Measurements from ENCODE around the gene DUSP16. TPM values are rescaled to one million over a fixed set of nuclear protein-coding genes. Genes with fewer than 3 reads are reported as not detected.
A peak's percentile ranks its signal among the peaks of the same experiment; 100 is the strongest.

DUSP16 gene
- total RNA-seq, 2 donors from 2014 or later: 37.4 to 64.8 TPM

DNA sequence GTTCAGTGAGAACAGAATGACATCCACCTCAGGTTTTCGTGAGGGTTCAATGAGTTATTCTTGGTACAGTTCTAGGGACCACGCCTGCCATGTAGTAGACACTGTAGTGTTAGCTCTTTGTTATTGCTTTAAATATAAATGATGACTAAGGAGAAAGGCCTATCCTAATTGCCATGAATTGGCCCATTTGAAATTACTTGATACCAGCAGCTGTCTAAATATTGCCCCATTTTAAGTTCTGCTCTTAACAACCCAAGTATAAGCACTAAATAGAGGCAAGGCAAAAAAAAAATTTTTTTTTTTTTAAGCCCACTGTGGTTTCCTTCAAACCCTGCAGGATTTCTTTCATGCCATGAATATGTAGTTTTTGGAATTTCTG is 121.2 kb downstream of the DUSP16 start:
- no peak for DNase-seq (ENCODE audit: low spot score in 2 of 2)
- no peak for ATAC-seq
- peak overlapping the region; percentile 82 to 95 for H3K27ac Mint-ChIP-seq
- H3K9me3 Mint-ChIP-seq: peaks cover 7 to 10% of the 10 kb centered on the region in 2 donors
- H3K36me3 Mint-ChIP-seq: peaks cover 11 to 41% of the 10 kb centered on the region in 2 donors

GRCh38 chr12:12440784-12441428 is 121.8 kb downstream of the DUSP16 start:
- H3K36me3 Mint-ChIP-seq: peaks cover 16 to 47% of the 10 kb centered on the region in 2 donors
- H3K9me3 Mint-ChIP-seq: peaks cover 7 to 10% of the 10 kb centered on the region in 2 donors
- ATAC-seq (no peak), DNase-seq (ENCODE audit: low spot score in 2 of 2) (no peak)
- peak overlapping the region; percentile 82 to 95 for H3K27ac Mint-ChIP-seq

DNA sequence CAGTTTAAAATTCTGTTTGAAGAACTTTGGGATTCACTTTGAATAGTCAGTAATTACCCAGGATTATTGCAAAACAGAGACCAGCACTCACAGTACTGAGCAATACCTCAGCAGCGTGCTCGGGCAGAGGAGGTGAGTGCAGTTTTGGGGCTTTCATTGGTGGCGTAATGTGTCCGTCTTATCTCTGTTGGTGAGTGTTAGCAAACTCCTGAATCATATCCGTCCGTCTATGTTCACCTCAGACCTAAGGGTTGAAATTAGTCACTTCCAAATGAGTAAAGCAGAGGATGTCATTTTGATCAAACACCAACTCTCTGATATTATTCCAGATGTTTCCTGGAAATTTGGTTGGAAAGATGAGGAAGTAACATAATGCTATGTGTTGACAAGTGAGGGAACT is 123.0 kb downstream of the DUSP16 start:
- Mint-ChIP-seq H3K9me3 (peaks cover 7 to 10% of the 10 kb centered on the region in 2 donors), H3K36me3 (peaks cover 16 to 49% of the 10 kb centered on the region in 2 donors), H3K27ac (peak overlapping the region; percentile 82 to 92)
- DNase-seq (ENCODE audit: low spot score in 2 of 2): peak; percentile 68 to 71
- peak; percentile 84 to 89 for ATAC-seq

GRCh38 chr12:12436831-12437345 is 125.8 kb downstream of the DUSP16 start:
- H3K36me3 Mint-ChIP-seq: peaks cover 16 to 56% of the 10 kb centered on the region in 2 donors
- ATAC-seq: no peak
- H3K27ac Mint-ChIP-seq: no peak overlapping the region
- no peak for DNase-seq (ENCODE audit: low spot score in 2 of 2)
- peaks cover 7 to 10% of the 10 kb centered on the region in 2 donors for H3K9me3 Mint-ChIP-seq

GRCh38 chr12:12433203-12433731 is 129.4 kb downstream of the DUSP16 start:
- H3K36me3 Mint-ChIP-seq: peaks cover 16 to 36% of the 10 kb centered on the region in 2 donors
- peaks cover 6 to 7% of the 10 kb centered on the region in 2 donors for H3K9me3 Mint-ChIP-seq
- DNase-seq (ENCODE audit: low spot score in 2 of 2) (no peak), ATAC-seq (no peak)
- H3K27ac Mint-ChIP-seq: no peak overlapping the region

DNA sequence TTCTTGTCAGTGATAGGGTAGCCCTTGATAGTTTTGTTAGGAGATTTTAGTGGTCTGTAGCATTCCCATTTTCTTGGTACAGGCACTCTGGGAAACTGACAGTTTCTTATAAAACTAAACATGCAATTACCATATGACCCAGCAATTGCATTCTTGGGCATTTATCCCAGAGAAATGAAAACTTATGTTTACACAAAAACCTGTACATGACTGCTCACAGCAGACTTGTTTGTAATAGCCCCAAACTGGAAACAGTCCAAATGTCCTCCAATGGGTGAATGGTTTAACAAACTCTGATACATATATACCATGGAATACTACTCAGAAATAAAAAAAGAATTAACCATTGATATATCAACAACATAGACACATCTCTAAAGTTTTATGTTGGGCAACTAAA is 130.3 kb downstream of the DUSP16 start:
- no peak for DNase-seq (ENCODE audit: low spot score in 2 of 2)
- peak overlapping the region in 1 of 2 donors; percentile 67 for H3K27ac Mint-ChIP-seq
- H3K9me3 Mint-ChIP-seq: peaks cover 5 to 6% of the 10 kb centered on the region in 2 donors
- no peak for ATAC-seq
- peaks cover 11 to 27% of the 10 kb centered on the region in 2 donors for H3K36me3 Mint-ChIP-seq

DNA sequence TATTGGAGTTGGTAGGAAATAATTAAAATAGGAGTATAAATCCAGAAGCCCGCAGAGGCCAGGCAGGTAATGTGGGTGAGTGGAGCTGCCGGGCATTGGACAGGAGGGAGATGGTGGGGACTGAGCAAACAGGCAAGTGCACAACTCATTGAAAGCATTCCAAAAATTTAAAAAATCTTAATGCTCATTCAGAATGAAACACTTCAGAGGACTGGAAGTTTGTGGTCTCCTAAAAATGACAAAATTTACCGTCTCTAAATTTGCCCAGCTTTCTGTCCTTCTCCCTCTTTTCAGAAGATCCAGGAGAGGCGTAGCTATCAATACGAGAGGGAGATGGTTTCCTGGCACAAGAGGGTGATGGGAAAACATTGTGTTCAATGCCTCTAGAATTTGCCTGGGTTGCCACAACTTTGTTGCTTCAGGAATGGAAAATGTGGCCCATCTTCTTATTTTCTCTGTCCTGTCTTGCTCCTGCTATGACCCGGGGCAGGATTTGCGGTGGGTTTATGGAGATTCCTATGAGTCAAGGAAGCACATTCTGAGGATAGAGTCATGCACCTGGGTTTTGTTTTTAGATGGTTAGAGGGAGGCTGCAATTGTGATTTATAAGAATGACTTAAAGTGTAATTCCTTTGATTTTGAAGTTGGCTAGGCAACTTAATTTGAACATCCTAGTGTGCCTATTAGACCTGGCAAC is 133.6 kb downstream of the DUSP16 start:
- H3K9me3 Mint-ChIP-seq: peaks cover 2 to 3% of the 10 kb centered on the region in 2 donors
- DNase-seq (ENCODE audit: low spot score in 2 of 2): no peak
- ATAC-seq: peak; percentile 70 to 72

DNA sequence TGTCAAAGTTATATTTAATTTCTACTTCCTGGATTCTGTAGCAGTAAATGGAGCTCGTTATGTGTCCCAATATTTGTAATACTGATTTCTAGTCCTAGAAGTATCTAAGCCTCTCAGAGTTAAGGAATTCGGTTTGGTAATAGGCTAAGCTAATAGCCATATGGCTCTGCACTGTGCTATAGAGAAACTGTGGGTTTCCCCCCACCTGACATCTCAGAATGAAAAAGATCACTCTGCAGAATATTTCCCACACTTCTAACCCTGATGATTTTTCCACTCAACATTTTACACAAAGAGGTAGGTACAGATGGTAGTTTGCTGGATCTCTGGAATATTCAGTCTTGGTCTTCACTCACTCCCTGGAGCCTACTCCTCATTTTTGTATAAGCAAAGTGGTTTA is 134.6 kb downstream of the DUSP16 start:
- Mint-ChIP-seq H3K27ac (no peak overlapping the region), H3K36me3 (peaks cover 18 to 37% of the 10 kb centered on the region in 2 donors), H3K9me3 (peaks cover 9 to 13% of the 10 kb centered on the region in 2 donors)
- ATAC-seq (peak in 1 of 2 donors; percentile 37), DNase-seq (ENCODE audit: low spot score in 2 of 2) (no peak)

More for the DNA sequence above, 133.6 kb downstream of the DUSP16 start:
- Mint-ChIP-seq H3K36me3 (peaks cover 9 to 27% of the 10 kb centered on the region in 2 donors), H3K27ac (peak overlapping the region; percentile 20 to 88)

- Mint-ChIP-seq H3K27ac (no peak overlapping the region), H3K36me3 (peaks cover 18 to 38% of the 10 kb centered on the region in 2 donors)
Measured at GRCh38 chr12:12427568-12427967, 135.1 kb downstream of the DUSP16 start.

GRCh38 chr12:12425616-12426015 is 137.0 kb downstream of the DUSP16 start:
- peaks cover 14 to 27% of the 10 kb centered on the region in 2 donors for H3K9me3 Mint-ChIP-seq
- ATAC-seq (peak in 1 of 2 donors; percentile 25), DNase-seq (ENCODE audit: low spot score in 2 of 2) (no peak)
- peaks cover 33 to 47% of the 10 kb centered on the region in 2 donors for H3K36me3 Mint-ChIP-seq
- H3K27ac Mint-ChIP-seq: no peak overlapping the region

More at GRCh38 chr12:12427568-12427967, 135.1 kb downstream of the DUSP16 start:
- DNase-seq (ENCODE audit: low spot score in 2 of 2) (no peak), ATAC-seq (no peak)
- peaks cover 9 to 13% of the 10 kb centered on the region in 2 donors for H3K9me3 Mint-ChIP-seq

DNA sequence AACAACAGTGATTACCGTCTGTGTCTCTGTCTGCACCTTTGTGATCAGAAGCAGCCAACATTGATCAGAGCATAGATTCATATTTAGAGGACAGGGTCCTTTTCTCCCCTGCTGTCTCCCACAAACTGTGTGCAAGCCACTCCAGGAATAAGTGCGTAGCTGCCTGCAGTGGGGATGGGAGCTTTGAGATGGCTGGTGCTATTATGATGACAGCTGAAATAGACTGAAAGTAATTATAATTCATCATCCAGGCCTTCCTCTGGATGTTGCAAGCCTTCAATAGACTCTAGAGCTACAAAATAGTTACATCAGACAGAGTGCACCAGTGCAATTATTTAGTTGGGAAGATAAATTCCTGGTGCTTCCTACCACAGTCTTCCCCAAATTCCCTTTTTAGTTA is 137.7 kb downstream of the DUSP16 start:
- peak in 1 of 2 donors; percentile 32 for ATAC-seq
- Mint-ChIP-seq H3K36me3 (peaks cover 36 to 51% of the 10 kb centered on the region in 2 donors), H3K9me3 (peaks cover 14 to 29% of the 10 kb centered on the region in 2 donors), H3K27ac (peak overlapping the region in 1 of 2 donors; percentile 2)
- no peak for DNase-seq (ENCODE audit: low spot score in 2 of 2)

Other genes with a start within 250 kb of the DUSP16 start
- 1 to 10 TPM; 1.4 to 1.6 TPM for gene MANSC1, start 212.6 kb downstream of the DUSP16 start, total RNA-seq
- gene BORCS5, start 205.8 kb downstream of the DUSP16 start, total RNA-seq: 10 to 100 TPM; 25.8 to 33.6 TPM
- 10 to 100 TPM; 10.7 to 15.7 TPM for gene CREBL2, start 49.0 kb upstream of the DUSP16 start, total RNA-seq
- gene GPR19, start 133.3 kb upstream of the DUSP16 start, total RNA-seq: 10 to 100 TPM; 24.8 to 27.5 TPM
- gene CDKN1B, start 154.5 kb upstream of the DUSP16 start, total RNA-seq: 10 to 100 TPM; 39.7 to 46.6 TPM
- 1 to 10 TPM; 5.2 to 6.5 TPM for gene APOLD1, start 222.8 kb upstream of the DUSP16 start, total RNA-seq

Measured in activated naive CD4-positive, alpha-beta T cell treated with anti-CD3 and anti-CD28 coated beads, Interleukin-2, amount 50 U/mL, for 72 hours (primary cell).